ENCODE results near the gene RNF220. TPM values are rescaled to one million over a fixed set of nuclear protein-coding genes. Genes with fewer than 3 reads are reported as not detected.

Gene RNF220
- total and polyA plus RNA-seq, 2 of the 4 experiments (the other 2 are of a cell fraction) = 71.8 to 77.1 TPM

GRCh38 chr1:44685881-44686280, 280.8 kb downstream of the RNF220 start:
- 59% methylated on average over 2 of the region's 8 CpGs; no CpG with 5 or more reads in 1 of the 2 experiments for WGBS, 2 experiments (ENCODE audit: extremely low coverage in 2 of 2, insufficient read length in 1 of 2)
- ATAC-seq (ENCODE audit: low read depth) (no peak), DNase-seq (no peak)
- intact Hi-C loops (cut with micrococcal nuclease) (no loop called here), in situ Hi-C loops (cut with MboI; ENCODE audit: low sequenced_read_pairs) (no loop called here), dilution Hi-C loops (cut with HindIII; ENCODE audit: low sequenced_read_pairs, unreplicated experiment) (no loop called here)
- no peak overlapping the region for H2BK15ac ChIP-seq (ENCODE audit: low read depth, low read length)
- no peak overlapping the region for H2AFZ ChIP-seq (replicated peaks; ENCODE audit: low read length, poor library complexity)
- no TSS peak for BruUV-seq (replicated peaks)
- H3K79me1 ChIP-seq (ENCODE audit: low read depth in 1 of 2, low read length in 2 of 2) = no peaks in the 10 kb centered on the region
- no peak overlapping the region for H2BK20ac ChIP-seq (ENCODE audit: low read depth, low read length)
- H4K5ac ChIP-seq (ENCODE audit: low read depth, low read length) = no peak overlapping the region
- H3K14ac ChIP-seq (replicated peaks; ENCODE audit: low read depth, low read length) = no peak overlapping the region
- TF ChIP-seq MXI1 (IDR thresholded peaks at IDR 0.05; ENCODE audit: borderline replicate concordance, low read depth, low read length) = no peak
- TF ChIP-seq ELK1 (IDR thresholded peaks at IDR 0.05; ENCODE audit: borderline replicate concordance, low read depth, low read length) = no peak
- no peak for TF ChIP-seq FOS (IDR thresholded peaks at IDR 0.05; ENCODE audit: low read depth, low read length)
- no peak for TF ChIP-seq NFE2L2 (IDR thresholded peaks at IDR 0.05; ENCODE audit: low read depth, low read length)
- TF ChIP-seq MAZ (IDR thresholded peaks at IDR 0.05; ENCODE audit: borderline replicate concordance, low read depth, low read length) = no peak
- TF ChIP-seq MAFK (IDR thresholded peaks at IDR 0.05; ENCODE audit: low read depth, low read length) = no peak
- TF ChIP-seq RFX5 (IDR thresholded peaks at IDR 0.05; ENCODE audit: low read depth, low read length) = no peak
- no peak for TF ChIP-seq CHD1 (IDR thresholded peaks at IDR 0.05; ENCODE audit: low read depth, low read length)
- no peak for TF ChIP-seq POLR2A (IDR thresholded peaks at IDR 0.05; ENCODE audit: low read depth, low read length)
- TF ChIP-seq RAD21 (IDR thresholded peaks at IDR 0.05; ENCODE audit: low read length) = no peak
- TF ChIP-seq BHLHE40 (IDR thresholded peaks at IDR 0.05; ENCODE audit: low read depth, low read length) = no peak
- no peak for TF ChIP-seq CEBPB (IDR thresholded peaks at IDR 0.05; ENCODE audit: low read depth, low read length)
- TF ChIP-seq USF2 (IDR thresholded peaks at IDR 0.05; ENCODE audit: low read depth, low read length) = no peak
- no peak for TF ChIP-seq SMC3 (IDR thresholded peaks at IDR 0.05; ENCODE audit: low read depth, low read length)
- TF ChIP-seq RCOR1 (IDR thresholded peaks at IDR 0.05; ENCODE audit: insufficient replicate concordance, low read length) = no peak
- ChIA-PET POLR2A (ENCODE audit: unreplicated experiment) (no interaction called here), CTCF (interaction anchor here (0.7 kb wide), 1 partner anchor 305 kb away, joined by 3 read pairs; no protein-coding TSS in a partner anchor)
- H4K8ac ChIP-seq (ENCODE audit: low read depth in 2 of 2, low read length in 2 of 2) = no peak overlapping the region
- no peak overlapping the region for H3K27ac ChIP-seq (ENCODE audit: insufficient read depth, low read length)
- no peak overlapping the region for H3K9ac ChIP-seq (ENCODE audit: low read depth, low read length)
- no peaks in the 10 kb centered on the region for H3K4me1 ChIP-seq (ENCODE audit: control insufficient read depth, insufficient read depth, low read length)
- H3K9me3 ChIP-seq (ENCODE audit: control insufficient read depth, insufficient read depth, low read length) = no peaks in the 10 kb centered on the region
- no peak overlapping the region for H2AK5ac ChIP-seq (ENCODE audit: low read depth, low read length)
- no peak overlapping the region for H3K4me2 ChIP-seq (ENCODE audit: low read depth, low read length)
- no peak overlapping the region for H2AK9ac ChIP-seq (replicated peaks; ENCODE audit: low read depth, low read length, poor library complexity)
- no peak overlapping the region for H3K4me3 ChIP-seq (ENCODE audit: insufficient read depth, low read depth, low read length)
- H4K91ac ChIP-seq (ENCODE audit: insufficient read depth, low read depth, low read length) = no peak overlapping the region
- no peaks in the 10 kb centered on the region for H3K36me3 ChIP-seq (ENCODE audit: control insufficient read depth, insufficient read depth, low read length)
- no peak overlapping the region for H2BK5ac ChIP-seq (ENCODE audit: low read depth, low read length, poor library complexity, severe bottlenecking)
- H3K4ac ChIP-seq (ENCODE audit: low read depth, low read length) = no peak overlapping the region
- no peak overlapping the region for H2BK120ac ChIP-seq (ENCODE audit: low read depth, low read length)
- H3K56ac ChIP-seq (ENCODE audit: extremely low read depth, insufficient read depth, low read length) = no peak overlapping the region
- no peak overlapping the region for H3K23ac ChIP-seq (ENCODE audit: low read depth, low read length)
- H3K18ac ChIP-seq (ENCODE audit: low read depth, low read length) = no peak overlapping the region
- H3K27me3 ChIP-seq (ENCODE audit: control insufficient read depth, insufficient read depth, low read length) = peaks cover 12% of the 10 kb centered on the region
- no peaks in the 10 kb centered on the region for H3K9me1 ChIP-seq (ENCODE audit: insufficient read depth, low read length)
- H4K20me1 ChIP-seq (ENCODE audit: insufficient read depth, low read length) = no peaks in the 10 kb centered on the region
